OCI-LY1 (cell line): ENCODE results near the gene PIP4K2C.

Experiments
- H2AFZ ChIP-seq: fragments of 200-600 bp; sonication (generic), shearing (Covaris generic); 2 replicates; pipeline ENCODE4 v1.6.0; 2014; ENCODE audit warnings: antibody characterized with exemption, mild to moderate bottlenecking, low read length
- H3F3A ChIP-seq: fragments of 200-600 bp; sonication (generic), shearing (Covaris generic); 2 replicates; pipeline ENCODE4 v1.6.0; 2014; ENCODE audit warnings: mild to moderate bottlenecking, antibody characterized with exemption, low read length, moderate library complexity; ENCODE audit not compliant: insufficient read depth
- H3K27ac ChIP-seq: fragments of 200-600 bp; sonication (generic); 2 replicates; pipeline ENCODE4 v1.5.1; 2014; ENCODE audit warnings: low read length, mixed run types, mild to moderate bottlenecking, low read depth; ENCODE audit not compliant: poor library complexity, severe bottlenecking
- H3K27me3 ChIP-seq: fragments of 200-600 bp; sonication (generic); 2 replicates; pipeline ENCODE4 v1.6.0; 2014; ENCODE audit warnings: antibody characterized with exemption, mild to moderate bottlenecking, low read length, moderate library complexity; ENCODE audit not compliant: insufficient read depth
- H3K36me3 ChIP-seq: fragments of 200-600 bp; sonication (generic); 2 replicates; pipeline ENCODE4 v1.6.1; 2014; ENCODE audit warnings: mild to moderate bottlenecking, antibody characterized with exemption, low read length, moderate library complexity, mixed read lengths; ENCODE audit not compliant: insufficient read depth
- H3K4me1 ChIP-seq: fragments of 200-600 bp; sonication (generic); 2 replicates; pipeline ENCODE4 v1.5.1; 2014; ENCODE audit warnings: mild to moderate bottlenecking, low read length, moderate library complexity; ENCODE audit not compliant: insufficient read depth, severe bottlenecking
- H3K4me2 ChIP-seq: fragments of 200-600 bp; sonication (generic), shearing (Covaris generic); 2 replicates; pipeline ENCODE4 v1.6.1; 2014; ENCODE audit warnings: low read length
- H3K4me3 ChIP-seq: fragments of 200-600 bp; sonication (generic); 2 replicates; pipeline ENCODE4 v1.5.1; 2014; ENCODE audit warnings: low read length, low read depth, mild to moderate bottlenecking, mixed read lengths; ENCODE audit not compliant: poor library complexity, severe bottlenecking
- H3K79me2 ChIP-seq: fragments of 200-600 bp; shearing (Covaris generic); 2 replicates; pipeline ENCODE4 v1.6.1; 2016; ENCODE audit warnings: mixed run types, low read length, mixed read lengths; ENCODE audit not compliant: insufficient read depth
- H3K9ac ChIP-seq: fragments of 200-600 bp; sonication (generic), shearing (Covaris generic); 2 replicates; pipeline ENCODE4 v1.6.1; 2014; ENCODE audit warnings: mild to moderate bottlenecking, low read length, mixed read lengths
- H3K9me2 ChIP-seq: fragments of 200-600 bp; sonication (generic), shearing (Covaris generic); 2 replicates; pipeline ENCODE4 v1.6.1; 2014; ENCODE audit warnings: low read depth, mild to moderate bottlenecking, low read length, mixed read lengths
- H3K9me3 ChIP-seq: fragments of 200-600 bp; shearing (Covaris generic); 2 replicates; pipeline ENCODE4 v1.6.1; 2014; ENCODE audit warnings: low read length, mixed read lengths
- H4K20me1 ChIP-seq: fragments of 200-600 bp; sonication (generic), shearing (Covaris generic); 2 replicates; pipeline ENCODE4 v1.6.0; 2016; ENCODE audit warnings: mild to moderate bottlenecking, low read length; ENCODE audit not compliant: insufficient read depth
- EZH2 ChIP-seq: fragments of 200-600 bp; sonication (generic), shearing (Covaris generic); IDR thresholded peaks from 2 replicates; pipeline ENCODE4 v1.8.0; 2017; ENCODE audit warnings: borderline replicate concordance, mixed run types, mild to moderate bottlenecking, antibody characterized with exemption, low read length, moderate library complexity, mixed read lengths
- TF ChIP-seq, protein P1 (sequence below): fragments of 200-600 bp; sonication (generic), shearing (Covaris generic); IDR thresholded peaks from 2 replicates; pipeline ENCODE4 v1.5.1; 2017; ENCODE audit warnings: mild to moderate bottlenecking, antibody characterized with exemption, low read length, moderate library complexity, mixed read lengths

The PIP4K2C gene

DNA sequence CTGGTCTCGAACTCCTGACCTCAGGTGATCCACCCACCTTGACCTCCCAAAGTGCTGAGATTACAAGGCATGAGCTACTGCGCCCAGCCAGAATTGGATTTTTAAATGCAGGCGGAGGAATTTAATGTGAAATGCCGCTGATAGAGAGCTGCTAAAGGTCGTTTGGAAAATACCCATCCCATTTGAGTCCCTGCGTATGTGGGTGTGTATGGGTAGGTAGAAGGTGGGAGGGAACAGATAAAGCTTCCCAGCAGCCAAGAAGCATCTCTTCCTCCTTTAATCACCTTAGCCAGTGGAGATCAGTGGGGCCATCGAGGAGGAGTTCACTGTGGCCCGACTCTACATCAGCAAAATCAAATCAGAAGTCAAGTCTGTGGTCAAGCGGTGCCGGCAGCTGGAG lies 16.2 kb upstream of the PIP4K2C start:
- no peak for TF ChIP-seq EZH2
- TF ChIP-seq, protein P1, sequence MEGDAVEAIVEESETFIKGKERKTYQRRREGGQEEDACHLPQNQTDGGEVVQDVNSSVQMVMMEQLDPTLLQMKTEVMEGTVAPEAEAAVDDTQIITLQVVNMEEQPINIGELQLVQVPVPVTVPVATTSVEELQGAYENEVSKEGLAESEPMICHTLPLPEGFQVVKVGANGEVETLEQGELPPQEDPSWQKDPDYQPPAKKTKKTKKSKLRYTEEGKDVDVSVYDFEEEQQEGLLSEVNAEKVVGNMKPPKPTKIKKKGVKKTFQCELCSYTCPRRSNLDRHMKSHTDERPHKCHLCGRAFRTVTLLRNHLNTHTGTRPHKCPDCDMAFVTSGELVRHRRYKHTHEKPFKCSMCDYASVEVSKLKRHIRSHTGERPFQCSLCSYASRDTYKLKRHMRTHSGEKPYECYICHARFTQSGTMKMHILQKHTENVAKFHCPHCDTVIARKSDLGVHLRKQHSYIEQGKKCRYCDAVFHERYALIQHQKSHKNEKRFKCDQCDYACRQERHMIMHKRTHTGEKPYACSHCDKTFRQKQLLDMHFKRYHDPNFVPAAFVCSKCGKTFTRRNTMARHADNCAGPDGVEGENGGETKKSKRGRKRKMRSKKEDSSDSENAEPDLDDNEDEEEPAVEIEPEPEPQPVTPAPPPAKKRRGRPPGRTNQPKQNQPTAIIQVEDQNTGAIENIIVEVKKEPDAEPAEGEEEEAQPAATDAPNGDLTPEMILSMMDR = no peak
- no peaks in the 10 kb centered on the region for H3K36me3 ChIP-seq

DNA sequence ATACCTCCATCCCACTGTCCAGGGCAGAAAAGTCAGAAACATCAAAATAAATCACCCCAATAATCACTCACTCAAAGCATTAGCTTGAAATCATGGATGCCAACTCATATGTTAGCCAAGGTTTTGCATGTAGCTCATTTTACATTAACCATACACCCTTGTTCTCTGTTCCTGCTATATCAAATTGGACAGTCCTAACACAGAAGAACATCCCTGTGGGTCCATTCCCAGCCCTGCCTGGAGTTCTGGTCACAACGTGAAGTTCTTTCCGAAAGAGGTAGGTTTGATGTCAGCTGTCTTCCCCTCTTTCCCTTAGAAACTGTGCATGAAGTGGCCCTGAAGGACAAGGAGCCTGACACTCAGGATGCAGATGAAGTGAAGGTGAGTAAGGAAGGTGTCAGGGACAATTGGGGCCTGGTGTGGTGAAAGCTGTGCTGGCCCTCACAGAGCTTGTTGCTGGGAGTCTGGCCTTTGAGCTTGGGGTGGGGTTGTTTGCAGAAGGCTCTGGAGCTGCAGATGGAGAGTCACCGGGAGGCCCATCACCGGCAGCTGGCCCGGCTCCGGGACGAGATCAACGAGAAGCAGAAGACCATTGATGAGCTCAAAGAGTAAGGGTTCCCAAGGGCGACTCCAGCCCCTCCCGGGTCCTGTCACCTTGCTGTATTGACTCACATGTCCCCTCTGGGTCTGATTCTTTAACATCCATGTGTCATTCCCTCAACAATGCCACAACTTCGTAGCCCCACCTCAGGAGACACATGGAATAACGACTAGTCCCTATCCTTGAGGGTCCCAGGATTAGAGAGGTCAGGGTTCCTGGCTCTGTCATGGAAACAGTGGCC lies 15.0 kb upstream of the PIP4K2C start:
- Histone ChIP-seq H3K9ac (no peak overlapping the region), H3F3A (no peaks in the 10 kb centered on the region), H4K20me1 (no peaks in the 10 kb centered on the region), H2AFZ (no peak overlapping the region), H3K4me2 (no peak overlapping the region), H3K36me3 (no peaks in the 10 kb centered on the region), H3K79me2 (no peaks in the 10 kb centered on the region), H3K4me3 (no peak overlapping the region), H3K9me2 (no peaks in the 10 kb centered on the region), H3K27me3 (no peaks in the 10 kb centered on the region), H3K27ac (no peak overlapping the region), H3K9me3 (no peaks in the 10 kb centered on the region), H3K4me1 (no peaks in the 10 kb centered on the region)
- no peak for TF ChIP-seq EZH2
- TF ChIP-seq, protein P1 = no peak

More for the DNA sequence above, 16.2 kb upstream of the PIP4K2C start:
- Histone ChIP-seq H3K27ac (no peak overlapping the region), H3K27me3 (no peaks in the 10 kb centered on the region), H4K20me1 (no peaks in the 10 kb centered on the region), H3K4me3 (no peak overlapping the region), H3K9me2 (no peaks in the 10 kb centered on the region), H3F3A (no peaks in the 10 kb centered on the region), H3K79me2 (no peaks in the 10 kb centered on the region), H3K9ac (no peak overlapping the region), H3K4me1 (no peaks in the 10 kb centered on the region), H3K4me2 (no peak overlapping the region), H2AFZ (no peak overlapping the region), H3K9me3 (no peaks in the 10 kb centered on the region)

DNA sequence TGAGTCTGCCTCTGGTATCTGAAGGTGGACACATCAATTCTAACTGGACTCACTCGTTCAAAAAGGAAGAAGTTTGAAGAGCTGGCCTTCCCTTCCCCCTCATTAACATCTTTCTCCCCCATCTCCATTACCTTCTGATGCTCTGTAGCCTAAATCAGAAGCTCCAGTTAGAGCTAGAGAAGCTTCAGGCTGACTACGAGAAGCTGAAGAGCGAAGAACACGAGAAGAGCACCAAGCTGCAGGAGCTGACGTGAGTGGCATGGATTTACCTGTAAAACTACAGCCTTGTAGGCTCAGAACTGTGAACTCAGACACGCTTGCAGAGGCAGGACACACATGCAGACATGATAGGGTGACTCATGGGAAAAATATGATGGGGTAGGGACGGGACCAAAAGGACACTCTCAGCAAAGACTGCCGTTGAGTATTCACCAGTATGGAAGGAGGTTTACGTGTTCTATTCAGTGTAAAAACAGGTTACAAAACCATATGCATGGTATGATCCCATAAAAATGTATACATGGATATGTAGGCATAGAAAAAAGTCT lies 14.3 kb upstream of the PIP4K2C start:
- no peaks in the 10 kb centered on the region for H4K20me1 ChIP-seq
- H3K9ac ChIP-seq = no peak overlapping the region
- H3K9me2 ChIP-seq = no peaks in the 10 kb centered on the region
- no peak overlapping the region for H3K4me3 ChIP-seq
- TF ChIP-seq, protein P1 = no peak
- TF ChIP-seq EZH2 = no peak
- no peaks in the 10 kb centered on the region for H3K79me2 ChIP-seq
- H2AFZ ChIP-seq = no peak overlapping the region
- no peaks in the 10 kb centered on the region for H3K36me3 ChIP-seq
- H3K27me3 ChIP-seq = no peaks in the 10 kb centered on the region
- no peaks in the 10 kb centered on the region for H3K9me3 ChIP-seq
- no peak overlapping the region for H3K27ac ChIP-seq
- H3K4me2 ChIP-seq = no peak overlapping the region
- H3F3A ChIP-seq = no peaks in the 10 kb centered on the region
- no peaks in the 10 kb centered on the region for H3K4me1 ChIP-seq
